Subcutaneous adipose tissue (tissue), 4 donors: ENCODE measurements around the gene HHIPL1. TPM values are rescaled to one million over a fixed set of nuclear protein-coding genes. Genes with fewer than 3 reads are reported as not detected.

ENCODE experiments used
- total RNA-seq, 4 donors: library from RNA; depleted of rRNA; stranded (reverse); fragments of >200 nt; gene quantifications; one replicate each; pipeline ENCODE4 v1.1.0, GENCODE V29; 2016
- TF ChIP-seq, protein P1 (sequence below): fragments of 450-650 bp; IDR thresholded peaks from one replicate; pipeline ENCODE4 v1.5.1; 2016; ENCODE audit warnings: low read depth, mild to moderate bottlenecking, control low read depth, antibody characterized with exemption, moderate library complexity

Gene HHIPL1
- total RNA-seq, 4 donors from 2014 or later: 1.3 to 4.8 (median 2.2) TPM

DNA sequence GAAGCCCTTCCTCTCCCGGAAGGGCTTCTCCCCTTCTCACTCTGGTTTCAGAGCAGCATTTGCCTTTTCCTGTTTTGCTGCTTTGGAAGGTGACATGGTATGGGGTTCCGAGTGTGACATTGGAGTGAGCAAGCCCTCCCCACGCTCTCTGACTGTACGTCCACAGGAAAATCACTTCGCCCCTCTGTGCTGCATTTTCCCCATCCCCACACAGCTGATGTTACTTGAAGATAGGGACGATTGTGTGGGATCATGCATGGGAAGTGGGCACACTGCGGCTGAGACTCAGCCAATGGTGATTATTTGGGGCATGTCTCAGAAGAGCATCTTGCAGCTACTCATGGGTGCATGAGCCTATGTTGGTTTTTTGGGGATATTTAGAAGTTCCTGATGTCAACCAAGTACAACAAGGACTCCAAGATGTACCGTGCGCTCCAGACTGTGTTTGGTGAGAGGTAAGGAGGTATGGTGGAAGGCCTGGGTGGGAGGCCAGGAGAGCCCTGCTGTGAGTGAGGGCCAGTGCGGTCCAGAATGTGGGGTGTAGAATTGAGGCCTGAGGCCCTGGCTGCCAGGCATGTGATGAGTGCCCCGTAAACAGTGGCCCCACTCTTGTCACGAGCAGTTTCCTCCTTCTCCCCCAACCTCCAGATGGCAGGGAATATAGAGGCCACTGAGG is 54.3 kb downstream of the HHIPL1 start:
- TF ChIP-seq, protein P1, sequence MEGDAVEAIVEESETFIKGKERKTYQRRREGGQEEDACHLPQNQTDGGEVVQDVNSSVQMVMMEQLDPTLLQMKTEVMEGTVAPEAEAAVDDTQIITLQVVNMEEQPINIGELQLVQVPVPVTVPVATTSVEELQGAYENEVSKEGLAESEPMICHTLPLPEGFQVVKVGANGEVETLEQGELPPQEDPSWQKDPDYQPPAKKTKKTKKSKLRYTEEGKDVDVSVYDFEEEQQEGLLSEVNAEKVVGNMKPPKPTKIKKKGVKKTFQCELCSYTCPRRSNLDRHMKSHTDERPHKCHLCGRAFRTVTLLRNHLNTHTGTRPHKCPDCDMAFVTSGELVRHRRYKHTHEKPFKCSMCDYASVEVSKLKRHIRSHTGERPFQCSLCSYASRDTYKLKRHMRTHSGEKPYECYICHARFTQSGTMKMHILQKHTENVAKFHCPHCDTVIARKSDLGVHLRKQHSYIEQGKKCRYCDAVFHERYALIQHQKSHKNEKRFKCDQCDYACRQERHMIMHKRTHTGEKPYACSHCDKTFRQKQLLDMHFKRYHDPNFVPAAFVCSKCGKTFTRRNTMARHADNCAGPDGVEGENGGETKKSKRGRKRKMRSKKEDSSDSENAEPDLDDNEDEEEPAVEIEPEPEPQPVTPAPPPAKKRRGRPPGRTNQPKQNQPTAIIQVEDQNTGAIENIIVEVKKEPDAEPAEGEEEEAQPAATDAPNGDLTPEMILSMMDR: no peak

DNA sequence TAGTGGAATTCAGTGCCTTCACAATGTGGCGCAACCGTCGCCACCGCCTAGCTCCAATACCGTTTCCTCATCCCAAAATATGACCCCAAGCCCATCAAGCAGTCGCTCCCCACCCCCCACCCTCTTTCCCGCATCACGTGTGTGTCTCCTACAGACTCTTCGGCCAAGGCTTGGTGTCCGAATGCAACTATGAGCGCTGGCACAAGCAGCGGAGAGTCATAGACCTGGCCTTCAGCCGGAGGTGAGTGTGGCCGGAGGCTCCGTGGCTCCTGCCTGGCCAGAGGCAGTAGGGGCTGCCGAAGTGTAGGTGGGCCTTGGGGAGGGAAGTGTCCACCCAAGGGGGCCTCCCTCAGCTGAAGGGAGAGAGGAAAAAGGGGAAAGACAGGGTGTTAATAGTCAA is 54.9 kb downstream of the HHIPL1 start:
- TF ChIP-seq, protein P1: no peak

DNA sequence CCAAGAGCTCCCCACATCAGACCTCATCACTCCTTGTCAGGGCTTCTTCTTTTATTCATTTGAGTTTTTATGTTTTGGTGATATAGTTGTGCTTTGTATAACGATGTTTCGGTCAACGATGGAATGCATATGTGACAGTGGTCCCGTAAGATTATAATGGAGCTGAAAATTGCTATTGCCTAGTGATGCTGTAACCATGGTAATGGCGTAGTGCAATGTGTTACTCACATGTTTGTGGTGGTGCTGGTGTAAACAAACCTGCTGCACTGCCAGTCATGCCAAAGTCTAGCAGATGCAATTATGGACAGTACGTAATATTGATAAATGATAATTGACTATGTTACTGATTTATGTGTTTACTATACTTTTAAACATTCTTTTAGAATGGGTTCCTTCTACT is 55.5 kb downstream of the HHIPL1 start:
- TF ChIP-seq, protein P1: no peak

DNA sequence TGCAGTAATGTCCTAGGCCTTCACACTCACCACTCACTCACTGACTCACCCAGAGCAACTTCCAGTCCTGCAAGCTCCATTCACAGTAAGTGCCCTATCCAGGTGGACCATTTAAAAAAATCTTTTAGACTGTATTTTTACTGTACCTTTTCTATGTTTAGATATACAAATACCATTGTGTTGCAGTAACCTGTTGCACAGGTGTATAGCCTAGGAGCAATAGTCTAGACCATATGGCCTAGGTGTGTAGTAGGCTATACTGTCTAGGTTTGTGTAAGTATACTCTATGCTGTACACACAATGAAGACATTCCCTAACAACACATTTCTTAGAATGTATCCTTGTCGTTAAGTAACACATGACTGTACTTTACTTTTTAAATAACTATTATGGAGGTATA is 56.3 kb downstream of the HHIPL1 start:
- TF ChIP-seq, protein P1: no peak

DNA sequence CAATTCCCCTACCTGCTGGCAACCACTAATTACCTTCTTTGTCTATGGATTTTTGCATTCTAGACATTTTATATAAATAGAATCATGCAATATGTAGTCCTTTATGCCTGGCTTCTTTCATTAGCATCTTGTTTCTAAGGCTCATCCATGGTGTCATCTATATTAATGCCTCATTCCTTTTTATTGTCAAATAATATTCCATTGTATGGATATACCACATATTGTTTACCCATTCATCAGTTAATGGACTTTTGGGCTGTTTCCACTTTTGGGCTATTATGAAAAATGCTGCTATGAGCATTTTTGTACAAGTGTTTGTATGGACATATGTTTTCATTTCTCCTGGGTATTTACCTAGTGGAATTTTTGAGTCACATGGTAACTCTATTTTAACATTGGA is 57.2 kb downstream of the HHIPL1 start:
- TF ChIP-seq, protein P1: no peak

DNA sequence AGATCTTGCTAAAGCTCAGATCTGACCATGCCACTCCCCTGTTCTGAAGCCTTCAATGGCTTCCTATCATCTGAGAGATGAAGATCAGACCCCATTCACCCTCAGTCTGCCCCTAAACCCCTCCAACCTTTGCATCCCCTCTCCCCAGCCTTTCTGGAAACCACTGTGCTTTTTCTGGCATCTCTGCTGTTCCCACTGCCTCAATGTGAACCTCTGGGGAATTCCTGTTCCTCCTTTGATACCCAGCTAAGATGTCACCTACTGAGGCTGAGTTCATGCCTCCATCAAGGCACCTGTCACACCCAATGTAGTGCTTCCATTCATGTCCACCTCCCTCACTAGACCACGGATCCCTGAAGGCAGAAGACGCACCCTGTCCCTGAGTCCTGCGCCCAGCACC is 58.5 kb downstream of the HHIPL1 start:
- TF ChIP-seq, protein P1: no peak

DNA sequence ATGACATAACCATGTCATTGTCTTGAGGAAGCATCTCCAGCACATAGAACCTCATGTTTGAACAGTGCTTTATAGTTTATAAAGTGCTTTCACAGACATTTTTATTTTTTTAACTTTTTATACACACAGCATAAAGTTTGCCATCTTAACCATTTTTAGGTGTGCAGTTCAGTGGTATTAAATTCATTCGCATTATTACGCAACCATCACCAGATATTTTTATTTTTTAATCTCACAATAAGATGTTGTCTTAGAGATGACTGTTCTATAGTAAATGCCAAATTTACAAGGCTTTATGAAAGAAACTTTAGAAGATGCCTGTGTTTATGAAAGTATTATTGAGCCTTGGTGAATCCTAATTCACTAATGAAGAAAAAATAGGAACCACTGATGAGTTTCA is 59.1 kb downstream of the HHIPL1 start:
- TF ChIP-seq, protein P1: no peak
